Panc1 (cell line): ENCODE measurements around the gene TENT5C. TPM values are rescaled to one million over a fixed set of nuclear protein-coding genes. Genes with fewer than 3 reads are reported as not detected.
A peak's percentile ranks its signal among the peaks of the same experiment; 100 is the strongest.

ENCODE experiments used
- ATAC-seq: fragments of 200-7000 bp; cut with Tn5 transposase; 2 replicates; pipeline ENCODE4 v1.9.1; 2020; ENCODE audit warnings: mild to moderate bottlenecking, moderate library complexity
- BruUV-seq: library from RNA; stranded (reverse); fragments of 400-500 nt; replicated peaks from 2 replicates; lab custom pipeline; 2021; lab: Mats Ljungman, UMichigan
- CTCF ChIA-PET: fragments of 300-600 bp; sonication (Branson Sonifier 250); formaldehyde crosslinking; loops from one replicate; lab custom pipeline; 2022; ENCODE audit warnings: antibody characterized with exemption; lab: Charles Lee
- POLR2A ChIA-PET: fragments of 300-600 bp; sonication (Branson Sonifier 250); formaldehyde crosslinking; loops from one replicate; lab custom pipeline; 2022; ENCODE audit warnings: antibody characterized with exemption; lab: Charles Lee
- DNase-seq: peaks from one replicate; pipeline ENCODE4 v3.0.0-alpha.2; 2010; ENCODE audit warnings: low read depth, low spot score
- H3K27ac ChIP-seq: 2 replicates; pipeline ENCODE4 v1.5.1; 2011; ENCODE audit warnings: mild to moderate bottlenecking, low read length, inconsistent platforms
- H3K27me3 ChIP-seq: fragments of 200-500 bp; sonication (Bioruptor generic); 2 replicates; pipeline ENCODE4 v1.6.0; 2014; ENCODE audit warnings: low read length, inconsistent platforms; ENCODE audit not compliant: control insufficient read depth, insufficient read depth
- H3K36me3 ChIP-seq: fragments of 200-500 bp; sonication (Bioruptor generic); 2 replicates; pipeline ENCODE4 v1.5.1; 2014; ENCODE audit warnings: inconsistent platforms, mild to moderate bottlenecking, low read length, moderate library complexity; ENCODE audit not compliant: control insufficient read depth, insufficient read depth
- H3K4me1 ChIP-seq: 2 replicates; pipeline ENCODE4 v1.5.1; 2011; ENCODE audit warnings: inconsistent platforms, mild to moderate bottlenecking, low read length, moderate library complexity; ENCODE audit not compliant: control insufficient read depth, insufficient read depth
- H3K4me3 ChIP-seq, 2 experiments: 2 replicates each; pipeline ENCODE4 v1.5.1; 2011 to 2012; ENCODE audit warnings: low read depth in 2 of 2, low read length in 2 of 2, mild to moderate bottlenecking in 2 of 2, inconsistent platforms in 1 of 2, moderate library complexity in 1 of 2
- H3K9me3 ChIP-seq: fragments of 200-500 bp; sonication (Bioruptor generic); 2 replicates; pipeline ENCODE4 v1.5.1; 2014; ENCODE audit warnings: low read depth, mild to moderate bottlenecking, inconsistent platforms, low read length, moderate library complexity; ENCODE audit not compliant: control insufficient read depth, insufficient read depth
- POLR2AphosphoS5 ChIP-seq: IDR thresholded peaks from 2 replicates; pipeline ENCODE4 v1.6.1; 2012; ENCODE audit warnings: mild to moderate bottlenecking, low read depth, low read length, moderate library complexity
- SIN3A ChIP-seq: IDR thresholded peaks from 2 replicates; pipeline ENCODE4 v1.6.1; 2012; ENCODE audit warnings: low read depth, mild to moderate bottlenecking, low read length, moderate library complexity, borderline replicate concordance; ENCODE audit not compliant: insufficient read depth
- TCF7L2 ChIP-seq: IDR thresholded peaks from 2 replicates; pipeline ENCODE4 v1.6.1; 2011; ENCODE audit warnings: mild to moderate bottlenecking, low read depth, low read length, inconsistent platforms
- in situ Hi-C: cut with HindIII; loops from 2 replicates; pipeline ENCODE4 v1.10.0; 2016; ENCODE audit warnings: low sequenced_read_pairs, low pct_unique_long_range_greater_than_20kb
- intact Hi-C: fragments of 100-400 bp; cut with micrococcal nuclease; formaldehyde crosslinking; loops from one replicate; pipeline ENCODE4 v1.10.0; 2022; ENCODE audit not compliant: unreplicated experiment
- total RNA-seq: library from RNA; stranded (reverse); gene quantifications from one replicate; pipeline ENCODE4 v1.2.1, GENCODE V29; 2021; ENCODE audit not compliant: unreplicated experiment
- TF ChIP-seq, protein P1 (sequence below): fragments of 450-650 bp; IDR thresholded peaks from 2 replicates; pipeline ENCODE4 v1.5.1; 2017; ENCODE audit warnings: mild to moderate bottlenecking
- TF ChIP-seq, protein P2 (sequence below), 2 experiments: IDR thresholded peaks; 2 replicates each; pipeline ENCODE4 v1.6.1; 2011 to 2012; ENCODE audit warnings: low read depth in 2 of 2, control low read depth in 1 of 2, low read length in 1 of 2, mild to moderate bottlenecking in 1 of 2, moderate library complexity in 1 of 2; ENCODE audit not compliant: insufficient read depth in 1 of 2

Gene TENT5C
- total RNA-seq, 1 experiment from 2014 or later, result 8.9 TPM

DNA sequence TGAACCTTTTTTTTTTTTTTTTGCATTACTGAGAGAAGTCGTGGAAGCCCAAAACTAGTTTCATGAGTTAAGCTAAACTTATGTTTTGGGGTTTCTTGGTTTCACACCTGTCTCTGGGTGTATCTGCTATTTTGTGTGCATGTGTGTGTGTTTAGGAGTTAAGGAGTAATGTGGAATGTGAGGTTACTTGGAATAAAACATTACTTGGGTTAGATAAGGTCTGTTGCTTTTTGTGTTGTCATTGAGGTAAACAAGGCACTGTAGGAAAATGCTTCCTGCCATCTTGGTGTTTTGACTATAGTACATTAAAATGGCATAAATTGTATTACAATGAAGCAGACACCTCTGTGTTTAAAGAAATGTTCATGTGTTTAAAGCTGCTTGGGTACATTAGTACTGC, 2.9 kb downstream of the TENT5C start:
- intact Hi-C loops (no loop called here), in situ Hi-C loops (no loop called here)
- Histone ChIP-seq H3K9me3 (no peaks in the 10 kb centered on the region), H3K4me1 (peaks cover 40% of the 10 kb centered on the region), H3K4me3 (no peak overlapping the region), H3K27ac (peak overlapping the region; percentile 23; the same call in 1 of the 2 replicates), H3K36me3 (no peaks in the 10 kb centered on the region), H3K27me3 (no peaks in the 10 kb centered on the region)
- TF ChIP-seq TCF7L2 (no peak), SIN3A (no peak), POLR2AphosphoS5 (no peak)
- TF ChIP-seq, protein P1, sequence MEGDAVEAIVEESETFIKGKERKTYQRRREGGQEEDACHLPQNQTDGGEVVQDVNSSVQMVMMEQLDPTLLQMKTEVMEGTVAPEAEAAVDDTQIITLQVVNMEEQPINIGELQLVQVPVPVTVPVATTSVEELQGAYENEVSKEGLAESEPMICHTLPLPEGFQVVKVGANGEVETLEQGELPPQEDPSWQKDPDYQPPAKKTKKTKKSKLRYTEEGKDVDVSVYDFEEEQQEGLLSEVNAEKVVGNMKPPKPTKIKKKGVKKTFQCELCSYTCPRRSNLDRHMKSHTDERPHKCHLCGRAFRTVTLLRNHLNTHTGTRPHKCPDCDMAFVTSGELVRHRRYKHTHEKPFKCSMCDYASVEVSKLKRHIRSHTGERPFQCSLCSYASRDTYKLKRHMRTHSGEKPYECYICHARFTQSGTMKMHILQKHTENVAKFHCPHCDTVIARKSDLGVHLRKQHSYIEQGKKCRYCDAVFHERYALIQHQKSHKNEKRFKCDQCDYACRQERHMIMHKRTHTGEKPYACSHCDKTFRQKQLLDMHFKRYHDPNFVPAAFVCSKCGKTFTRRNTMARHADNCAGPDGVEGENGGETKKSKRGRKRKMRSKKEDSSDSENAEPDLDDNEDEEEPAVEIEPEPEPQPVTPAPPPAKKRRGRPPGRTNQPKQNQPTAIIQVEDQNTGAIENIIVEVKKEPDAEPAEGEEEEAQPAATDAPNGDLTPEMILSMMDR, result no peak
- TF ChIP-seq, protein P2, sequence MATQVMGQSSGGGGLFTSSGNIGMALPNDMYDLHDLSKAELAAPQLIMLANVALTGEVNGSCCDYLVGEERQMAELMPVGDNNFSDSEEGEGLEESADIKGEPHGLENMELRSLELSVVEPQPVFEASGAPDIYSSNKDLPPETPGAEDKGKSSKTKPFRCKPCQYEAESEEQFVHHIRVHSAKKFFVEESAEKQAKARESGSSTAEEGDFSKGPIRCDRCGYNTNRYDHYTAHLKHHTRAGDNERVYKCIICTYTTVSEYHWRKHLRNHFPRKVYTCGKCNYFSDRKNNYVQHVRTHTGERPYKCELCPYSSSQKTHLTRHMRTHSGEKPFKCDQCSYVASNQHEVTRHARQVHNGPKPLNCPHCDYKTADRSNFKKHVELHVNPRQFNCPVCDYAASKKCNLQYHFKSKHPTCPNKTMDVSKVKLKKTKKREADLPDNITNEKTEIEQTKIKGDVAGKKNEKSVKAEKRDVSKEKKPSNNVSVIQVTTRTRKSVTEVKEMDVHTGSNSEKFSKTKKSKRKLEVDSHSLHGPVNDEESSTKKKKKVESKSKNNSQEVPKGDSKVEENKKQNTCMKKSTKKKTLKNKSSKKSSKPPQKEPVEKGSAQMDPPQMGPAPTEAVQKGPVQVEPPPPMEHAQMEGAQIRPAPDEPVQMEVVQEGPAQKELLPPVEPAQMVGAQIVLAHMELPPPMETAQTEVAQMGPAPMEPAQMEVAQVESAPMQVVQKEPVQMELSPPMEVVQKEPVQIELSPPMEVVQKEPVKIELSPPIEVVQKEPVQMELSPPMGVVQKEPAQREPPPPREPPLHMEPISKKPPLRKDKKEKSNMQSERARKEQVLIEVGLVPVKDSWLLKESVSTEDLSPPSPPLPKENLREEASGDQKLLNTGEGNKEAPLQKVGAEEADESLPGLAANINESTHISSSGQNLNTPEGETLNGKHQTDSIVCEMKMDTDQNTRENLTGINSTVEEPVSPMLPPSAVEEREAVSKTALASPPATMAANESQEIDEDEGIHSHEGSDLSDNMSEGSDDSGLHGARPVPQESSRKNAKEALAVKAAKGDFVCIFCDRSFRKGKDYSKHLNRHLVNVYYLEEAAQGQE (IDR thresholded peaks at IDR 0.05; ENCODE audit: insufficient read depth in 1 of 2, low read depth in 2 of 2, low read length in 1 of 2), result no peak
- POLR2A ChIA-PET, result no interaction called here
- CTCF ChIA-PET, result no interaction called here
- DNase-seq, result no peak
- no TSS peak for BruUV-seq
- no peak for ATAC-seq

DNA sequence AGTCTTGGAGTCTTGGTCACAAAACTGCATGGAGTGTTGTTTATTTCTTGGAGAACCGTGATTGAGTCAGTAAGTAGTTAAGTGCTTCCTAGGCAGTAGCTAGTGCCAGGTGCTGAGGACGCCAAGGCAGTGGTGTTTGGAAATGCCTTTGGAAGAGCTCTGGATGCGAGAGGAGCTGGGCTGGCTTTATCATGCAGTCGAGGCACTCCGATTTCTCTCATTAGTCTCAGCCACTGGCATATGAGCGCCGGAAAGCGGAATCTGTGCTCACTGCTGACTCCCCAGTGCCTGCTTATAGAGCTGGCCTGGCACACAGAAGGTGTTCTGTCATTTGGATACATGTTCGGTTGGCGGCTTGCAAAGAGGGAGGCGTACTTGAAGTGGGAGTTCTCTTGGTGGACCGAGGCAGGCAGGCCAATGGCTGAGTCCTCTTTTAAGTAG, 3.6 kb downstream of the TENT5C start:
- ChIA-PET CTCF (no interaction called here), POLR2A (interaction anchor here (0.6 kb wide), 1 partner anchor 46 kb away, joined by 3 read pairs; no protein-coding TSS in a partner anchor)
- ATAC-seq, result no peak
- no peak overlapping the region for H3K4me3 ChIP-seq
- no peak overlapping the region for H3K27ac ChIP-seq
- no peak for DNase-seq
- H3K27me3 ChIP-seq, result no peaks in the 10 kb centered on the region
- H3K9me3 ChIP-seq, result no peaks in the 10 kb centered on the region
- H3K4me1 ChIP-seq, result peaks cover 46% of the 10 kb centered on the region
- in situ Hi-C loops, result no loop called here
- no peaks in the 10 kb centered on the region for H3K36me3 ChIP-seq
- no peak for TF ChIP-seq POLR2AphosphoS5
- TF ChIP-seq TCF7L2, result no peak
- TF ChIP-seq, protein P1, result no peak
- TF ChIP-seq SIN3A, result no peak
- TF ChIP-seq, protein P2 (IDR thresholded peaks at IDR 0.05; ENCODE audit: insufficient read depth in 1 of 2, low read depth in 2 of 2, low read length in 1 of 2), result no peak
- intact Hi-C loops, result no loop called here
- BruUV-seq, result no TSS peak
